Iris pigment epithelial cell (primary cell): Measurements from ENCODE around the gene TET1.
"Not testable (repeated sequence)": the region's sequence is repeated elsewhere in the genome, so short reads cannot be mapped to it uniquely, and the experiment has no call there.

Experiments
- DNase-seq: peaks from one replicate; pipeline ENCODE4 v3.0.0-alpha.2; 2011; ENCODE audit warnings: low read depth

TET1 gene

GRCh38 chr10:68564712-68565111, 4.6 kb downstream of the TET1 start:
- no peak for DNase-seq

GRCh38 chr10:68565658-68566057, 5.5 kb downstream of the TET1 start:
- DNase-seq = no peak

- no peak for DNase-seq
Measured at GRCh38 chr10:68566351-68566750, 6.2 kb downstream of the TET1 start.

- no peak for DNase-seq
Measured at GRCh38 chr10:68566955-68567354, 6.8 kb downstream of the TET1 start.

GRCh38 chr10:68572151-68572550, 12.0 kb downstream of the TET1 start:
- DNase-seq = no peak

GRCh38 chr10:68574051-68574450, 13.9 kb downstream of the TET1 start:
- no peak for DNase-seq

GRCh38 chr10:68576118-68576517, 16.0 kb downstream of the TET1 start:
- no peak for DNase-seq

GRCh38 chr10:68578974-68579373, 18.8 kb downstream of the TET1 start:
- peak; percentile 48 for DNase-seq

- DNase-seq = not testable (repeated sequence)
Measured at GRCh38 chr10:68584187-68584586, 24.1 kb downstream of the TET1 start.

- DNase-seq = no peak
Measured at GRCh38 chr10:68586606-68587305, 26.6 kb downstream of the TET1 start.

- DNase-seq = peak; percentile 90
Measured at GRCh38 chr10:68594405-68594804, 34.3 kb downstream of the TET1 start.

GRCh38 chr10:68595513-68595912, 35.4 kb downstream of the TET1 start:
- no peak for DNase-seq

- DNase-seq = no peak
Measured at GRCh38 chr10:68597407-68597806, 37.3 kb downstream of the TET1 start.

GRCh38 chr10:68598978-68599770, 39.0 kb downstream of the TET1 start:
- peak; percentile 89 for DNase-seq

GRCh38 chr10:68599771-68600040, 39.6 kb downstream of the TET1 start:
- no peak for DNase-seq

- DNase-seq = peak; percentile 83
Measured at GRCh38 chr10:68600041-68600778, 40.1 kb downstream of the TET1 start.

GRCh38 chr10:68601501-68602265, 41.5 kb downstream of the TET1 start:
- no peak for DNase-seq

- no peak for DNase-seq
Measured at GRCh38 chr10:68602434-68602833, 42.3 kb downstream of the TET1 start.

GRCh38 chr10:68603766-68604165, 43.6 kb downstream of the TET1 start:
- no peak for DNase-seq

GRCh38 chr10:68604441-68604840, 44.3 kb downstream of the TET1 start:
- no peak for DNase-seq

GRCh38 chr10:68606918-68607317, 46.8 kb downstream of the TET1 start:
- no peak for DNase-seq

- not testable (repeated sequence) for DNase-seq
Measured at GRCh38 chr10:68610023-68610422, 49.9 kb downstream of the TET1 start.
